ENCODE data around the gene PTPRN2.

The PTPRN2 gene

GRCh38 chr7:157543276-157543675, 1044.3 kb downstream of the PTPRN2 start:
- DNase-seq, result no peak

- DNase-seq, result no peak
These were observed 1045.3 kb downstream of the PTPRN2 start for GRCh38 chr7:157542068-157543021.

- DNase-seq, result no peak
These were observed 1046.1 kb downstream of the PTPRN2 start for GRCh38 chr7:157541295-157542067.

DNA sequence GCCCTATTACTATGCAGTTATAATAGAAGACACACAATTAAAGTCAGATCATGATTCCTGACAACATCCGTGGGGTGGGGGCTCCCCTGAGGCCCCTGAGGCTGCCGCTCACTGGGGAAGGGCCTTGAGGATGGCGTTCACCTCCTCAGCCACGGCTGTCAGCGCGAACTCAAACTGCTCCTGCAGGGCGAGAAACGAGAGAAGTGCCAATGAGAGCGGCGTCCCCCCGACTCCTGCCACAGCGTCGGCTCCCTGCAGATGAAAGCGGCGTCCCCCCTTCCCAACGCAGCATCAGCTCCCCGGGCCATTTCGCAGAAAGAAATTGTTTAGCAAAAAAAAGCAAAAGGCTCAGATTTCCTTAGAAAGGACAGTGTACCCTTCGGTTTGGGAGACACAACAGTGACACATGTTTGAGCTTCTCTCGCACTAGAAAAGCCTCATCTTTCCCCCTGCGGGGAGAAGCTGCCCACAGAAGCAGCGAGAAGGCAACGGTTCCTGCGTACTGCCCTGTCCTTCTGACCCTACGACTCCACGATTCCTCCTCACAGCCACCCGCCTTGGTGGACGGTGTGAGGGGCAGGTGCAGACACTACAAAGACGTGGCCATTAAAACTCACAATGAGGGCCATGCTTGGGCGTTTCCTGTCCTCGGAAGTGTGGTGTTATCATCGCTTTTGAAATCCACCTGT, 1046.9 kb downstream of the PTPRN2 start:
- no peak for DNase-seq

GRCh38 chr7:157540020-157540419, 1047.6 kb downstream of the PTPRN2 start:
- DNase-seq, result no peak

- no peak for DNase-seq
These were observed 1048.1 kb downstream of the PTPRN2 start for GRCh38 chr7:157539521-157539920.

DNA sequence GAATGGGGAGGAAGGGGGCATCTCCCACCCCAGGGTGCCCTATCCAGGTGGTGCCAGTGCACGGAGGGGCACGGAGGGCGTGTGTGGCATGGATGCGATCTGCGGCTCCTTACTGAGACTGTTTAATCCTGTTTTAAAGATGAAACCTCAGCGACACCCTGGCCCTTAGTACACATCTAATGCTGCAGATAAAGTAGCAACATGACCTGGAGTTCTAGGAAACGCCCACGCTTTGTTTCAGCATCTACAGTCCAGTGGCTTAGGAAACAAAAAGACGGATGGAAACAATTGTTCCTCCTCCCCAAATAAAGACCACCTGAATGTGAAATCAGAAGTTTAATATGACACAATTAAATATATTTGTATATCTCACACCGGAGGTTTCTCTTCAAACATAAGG, 1048.9 kb downstream of the PTPRN2 start:
- no peak for DNase-seq

DNA sequence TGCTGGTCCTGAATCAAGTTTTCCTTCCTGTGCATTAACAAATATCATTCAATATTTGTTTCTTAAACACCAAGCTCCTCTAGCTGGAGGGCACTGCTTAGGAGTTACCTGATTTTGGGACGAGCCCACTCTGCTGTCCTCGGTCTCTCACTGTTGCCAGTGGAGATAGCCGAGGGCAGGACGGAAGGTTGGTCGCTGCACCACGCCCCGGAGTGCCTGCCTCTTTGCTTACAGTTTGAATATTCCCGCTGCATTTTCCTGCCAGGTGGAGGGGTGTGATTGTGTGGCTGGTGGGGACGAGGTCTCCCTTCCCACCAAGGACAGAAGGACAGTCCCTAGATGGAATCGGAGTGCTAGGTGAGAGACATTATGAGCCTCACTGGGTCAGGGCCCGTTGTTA, 1049.3 kb downstream of the PTPRN2 start:
- no peak for DNase-seq

DNA sequence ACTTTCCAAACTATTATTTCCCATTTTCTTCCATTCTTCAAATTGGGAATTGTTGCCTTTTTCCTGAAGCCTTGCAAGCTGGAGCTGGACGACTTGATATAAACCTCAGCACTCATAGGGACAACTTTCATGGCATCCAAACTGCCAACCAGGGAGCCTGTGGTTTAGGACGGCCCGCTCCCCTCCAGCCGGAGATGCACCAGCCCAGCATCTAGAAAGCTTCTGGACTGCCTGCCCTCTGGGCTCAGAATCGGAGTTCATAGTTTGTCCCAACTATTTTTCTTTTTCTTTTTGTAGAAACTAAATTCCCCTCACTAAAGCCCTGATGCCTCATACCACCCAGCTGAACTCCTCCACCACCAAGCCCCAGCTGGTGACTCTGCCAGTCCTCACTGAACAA, 1050.6 kb downstream of the PTPRN2 start:
- DNase-seq, result no peak

DNA sequence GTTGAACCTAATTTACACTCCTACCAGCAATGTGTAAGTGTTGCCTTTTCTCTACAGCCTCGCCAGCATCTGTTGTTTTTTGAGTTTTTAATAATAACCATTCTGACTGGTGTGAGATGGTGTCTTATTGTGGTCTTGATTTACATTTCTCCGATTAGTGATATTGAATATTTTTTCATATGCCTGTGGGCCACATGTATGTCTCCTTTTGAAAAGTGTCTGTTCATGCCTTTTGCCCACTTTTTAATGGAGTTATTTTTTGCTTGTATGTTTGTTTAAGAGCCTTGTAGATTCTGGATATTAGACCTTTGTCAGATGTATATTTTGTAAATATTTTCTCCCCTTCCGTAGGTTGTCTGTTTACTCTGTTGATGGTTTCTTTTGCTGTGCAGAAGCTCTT, 1055.6 kb downstream of the PTPRN2 start:
- DNase-seq, result no peak

DNA sequence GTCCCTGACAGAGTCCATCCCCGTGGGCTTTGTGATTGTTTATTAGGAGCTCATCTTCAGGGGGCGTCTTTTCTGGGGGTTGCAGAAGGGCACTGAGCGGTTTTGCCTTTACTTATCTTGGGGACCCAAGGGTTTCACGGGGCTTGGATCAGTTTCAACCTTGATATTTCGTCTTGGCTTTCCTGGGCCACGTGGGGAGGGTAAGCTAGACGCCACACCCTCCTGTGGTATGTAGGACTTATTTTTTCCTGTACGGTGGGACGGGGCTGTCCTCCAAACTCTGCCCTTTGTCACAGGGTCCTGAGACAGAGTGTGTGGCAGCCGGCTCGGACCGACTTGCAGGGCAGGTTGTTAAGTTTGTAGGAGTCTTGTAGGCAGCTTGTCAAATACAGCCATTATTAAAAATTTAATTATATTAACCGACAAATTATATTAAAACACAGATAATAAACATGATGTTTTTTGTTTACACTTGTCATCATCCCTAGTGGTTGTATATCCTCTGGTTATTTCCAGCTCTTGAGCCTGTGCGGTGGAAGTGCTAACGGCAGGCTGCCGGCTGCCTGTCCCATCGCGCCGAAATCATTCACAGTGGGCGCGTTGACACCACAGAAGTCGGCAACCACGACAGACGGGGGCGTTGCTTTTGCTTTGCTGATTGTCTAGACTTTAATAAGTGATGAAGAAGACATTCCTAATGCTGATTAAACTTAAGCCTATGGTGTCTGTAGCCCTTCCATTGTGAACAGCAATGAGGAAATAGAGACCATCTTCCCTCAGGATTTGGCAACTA, 1057.7 kb downstream of the PTPRN2 start:
- no peak for DNase-seq

- DNase-seq, result no peak
These were observed 1058.8 kb downstream of the PTPRN2 start for GRCh38 chr7:157528785-157529341.

- DNase-seq, result no peak
These were observed 1059.9 kb downstream of the PTPRN2 start for GRCh38 chr7:157527686-157528085.

GRCh38 chr7:157526913-157527634, 1060.5 kb downstream of the PTPRN2 start:
- no peak for DNase-seq

- no peak for DNase-seq
These were observed 1061.4 kb downstream of the PTPRN2 start for GRCh38 chr7:157526005-157526912.

DNA sequence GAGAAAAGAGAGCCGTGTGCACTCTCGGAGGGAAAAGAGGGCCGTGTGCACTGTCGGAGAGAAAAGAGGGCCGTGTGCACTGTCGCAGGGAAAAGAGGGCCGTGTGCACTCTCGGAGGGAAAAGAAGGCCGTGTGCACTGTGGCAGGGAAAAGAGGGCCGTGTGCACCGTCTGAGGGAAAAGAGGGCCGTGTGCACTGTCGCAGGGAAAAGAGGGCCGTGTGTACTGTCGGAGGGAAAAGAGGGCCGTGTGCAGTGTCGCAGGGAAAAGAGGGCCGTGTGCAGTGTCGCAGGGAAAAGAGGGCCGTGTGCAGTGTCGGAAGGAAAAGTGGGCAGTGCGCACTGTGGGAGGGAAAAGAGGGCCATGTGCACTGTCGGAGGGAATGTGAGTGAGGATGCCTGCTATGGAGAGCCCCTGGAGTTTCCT, 1062.1 kb downstream of the PTPRN2 start:
- DNase-seq, result no peak

DNA sequence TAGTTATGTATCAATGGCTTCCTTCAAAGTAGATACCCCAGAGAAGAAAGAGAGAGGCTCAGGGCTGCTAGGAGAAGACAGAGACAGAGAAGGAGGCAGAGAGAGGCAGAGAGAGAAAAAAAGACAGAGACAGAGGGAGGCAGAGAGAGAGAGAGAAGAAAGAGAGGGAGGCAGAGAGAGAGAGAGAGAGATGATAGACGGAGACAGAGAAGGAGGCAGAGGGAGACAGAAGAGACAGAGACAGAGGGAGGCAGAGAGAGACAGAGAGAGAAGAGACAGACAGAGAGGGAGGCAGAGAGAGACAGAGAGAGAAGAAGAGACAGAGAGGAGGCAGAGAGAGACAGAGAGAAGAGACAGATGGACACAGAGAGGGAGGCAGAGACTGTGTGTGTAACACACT, 1062.9 kb downstream of the PTPRN2 start:
- no peak for DNase-seq

DNA sequence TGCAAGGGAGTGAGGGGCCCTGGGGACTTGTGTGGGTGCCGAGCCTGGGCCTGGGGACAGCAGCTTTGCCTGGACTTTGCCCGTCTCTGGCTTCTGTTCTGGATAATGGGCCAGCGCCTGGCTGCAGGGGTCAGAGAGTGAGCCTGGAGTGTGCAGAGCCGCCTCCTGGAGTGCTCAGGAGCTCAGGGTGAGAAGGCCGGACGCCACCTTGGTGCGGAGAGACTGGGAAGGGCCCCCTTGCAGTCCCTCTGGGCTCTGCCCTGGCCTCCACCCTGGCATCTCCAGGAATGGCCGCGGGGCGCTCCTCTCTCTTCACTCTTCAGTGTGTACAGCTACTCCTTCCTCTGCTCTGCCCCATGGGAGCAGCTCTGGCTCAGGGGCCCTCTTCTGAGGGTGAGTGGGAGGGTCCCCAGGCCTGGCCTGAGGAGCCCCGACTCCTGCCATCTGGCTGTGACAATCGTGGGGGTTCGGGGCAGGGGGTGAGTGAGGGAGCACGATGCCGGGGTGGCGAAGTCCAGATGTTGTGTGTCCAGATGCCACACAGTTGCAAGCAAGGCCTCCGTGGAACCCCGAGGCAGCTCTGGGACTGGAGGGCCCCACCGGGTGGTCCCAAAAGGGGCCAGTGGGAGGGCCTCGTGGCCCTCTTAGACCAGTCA, 1063.7 kb downstream of the PTPRN2 start:
- DNase-seq, result no peak

DNA sequence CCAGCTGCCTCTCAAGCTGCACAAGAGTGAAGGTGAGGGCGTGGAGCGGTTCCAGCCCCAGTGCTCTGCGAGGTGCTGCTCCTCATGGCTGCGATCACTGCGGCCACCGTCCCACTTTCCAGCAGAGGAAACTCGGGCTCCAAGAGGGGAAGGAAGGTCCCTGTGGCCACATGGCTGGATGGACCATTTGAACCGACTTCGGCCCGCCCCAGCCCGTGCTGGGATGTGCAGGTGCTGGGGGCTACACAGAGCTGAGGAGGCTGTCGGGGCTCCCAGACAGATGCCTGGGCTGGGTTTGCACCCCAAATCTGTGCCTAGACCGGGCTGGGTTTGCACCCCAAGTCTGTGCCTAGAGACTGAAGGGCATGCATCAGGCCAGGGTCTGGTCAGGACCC, 1064.3 kb downstream of the PTPRN2 start:
- DNase-seq, result no peak

GRCh38 chr7:157522954-157523353, 1064.7 kb downstream of the PTPRN2 start:
- DNase-seq, result no peak
